Muscle layer of duodenum (tissue), 2 donors: ENCODE data around the gene LCN10.
"Not testable (repeated sequence)": the region's sequence is repeated elsewhere in the genome, so short reads cannot be mapped to it uniquely, and the experiment has no call there.

ENCODE experiments used
- H3K27ac ChIP-seq: one replicate; pipeline ENCODE4 v1.7.0; 2013; ENCODE audit warnings: mild to moderate bottlenecking, low read length
- H3K27me3 ChIP-seq: one replicate; pipeline ENCODE4 v1.7.0; 2013; ENCODE audit warnings: low read depth, mild to moderate bottlenecking, control low read depth, low read length
- H3K36me3 ChIP-seq, 2 donors: one replicate each; pipeline ENCODE4 v1.7.0; 2013; ENCODE audit warnings: low read length in 2 of 2, control low read depth in 1 of 2, mild to moderate bottlenecking in 1 of 2; ENCODE audit not compliant: insufficient read depth in 2 of 2, control insufficient read depth in 1 of 2
- H3K4me1 ChIP-seq, 2 donors: one replicate each; pipeline ENCODE4 v1.7.0; 2013; ENCODE audit warnings: low read length in 2 of 2, mild to moderate bottlenecking in 2 of 2, control low read depth in 1 of 2, moderate library complexity in 1 of 2; ENCODE audit not compliant: insufficient read depth in 2 of 2, control insufficient read depth in 1 of 2
- H3K4me3 ChIP-seq, 2 donors: one replicate each; pipeline ENCODE4 v1.7.0; 2013; ENCODE audit warnings: low read length in 2 of 2, low read depth in 1 of 2, mild to moderate bottlenecking in 1 of 2
- H3K9me3 ChIP-seq, 2 donors: one replicate each; pipeline ENCODE4 v1.7.0; 2013; ENCODE audit warnings: low read length in 2 of 2, control low read depth in 1 of 2, mild to moderate bottlenecking in 1 of 2; ENCODE audit not compliant: control insufficient read depth in 1 of 2
- donor health status: healthy.

Gene LCN10

GRCh38 chr9:136766410-136767120 lies 23.8 kb upstream of the LCN10 start:
- not testable (repeated sequence) for H3K4me3 ChIP-seq, H3K27ac ChIP-seq, H3K9me3 ChIP-seq, H3K27me3 ChIP-seq, H3K4me1 ChIP-seq, H3K36me3 ChIP-seq

DNA sequence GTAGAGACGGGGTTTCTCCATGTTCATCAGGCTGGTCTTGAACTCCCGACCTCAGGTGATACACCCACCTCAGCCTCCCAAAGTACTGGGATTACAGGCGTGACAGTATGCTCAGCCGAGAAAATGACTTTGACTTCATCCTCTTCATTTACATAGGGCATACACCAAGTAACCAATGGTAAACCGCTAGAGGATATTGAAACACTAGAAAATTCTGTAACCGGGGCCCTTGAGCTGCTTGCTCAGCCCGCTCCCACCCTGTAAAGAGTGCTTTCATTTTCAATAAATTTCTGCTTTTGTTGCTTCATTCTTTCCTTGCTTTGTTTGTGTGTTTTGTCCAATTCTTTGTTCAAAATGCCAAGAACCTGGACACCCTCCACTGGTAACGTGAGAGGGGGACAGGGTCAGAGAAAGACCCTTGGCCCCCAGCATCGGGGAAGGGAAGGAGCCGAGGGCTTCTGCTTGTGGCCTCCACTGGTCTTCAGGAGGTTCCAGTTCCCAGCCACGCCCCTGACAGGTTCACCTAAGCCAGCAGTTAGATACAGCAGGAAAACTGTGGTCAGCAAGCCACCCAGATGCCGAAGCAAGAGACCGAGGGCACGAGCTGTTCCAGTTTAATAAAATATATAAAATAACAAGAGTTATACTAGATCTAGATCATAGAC lies 23.1 kb upstream of the LCN10 start:
- not testable (repeated sequence) for H3K9me3 ChIP-seq, H3K4me3 ChIP-seq, H3K4me1 ChIP-seq, H3K36me3 ChIP-seq, H3K27me3 ChIP-seq, H3K27ac ChIP-seq

DNA sequence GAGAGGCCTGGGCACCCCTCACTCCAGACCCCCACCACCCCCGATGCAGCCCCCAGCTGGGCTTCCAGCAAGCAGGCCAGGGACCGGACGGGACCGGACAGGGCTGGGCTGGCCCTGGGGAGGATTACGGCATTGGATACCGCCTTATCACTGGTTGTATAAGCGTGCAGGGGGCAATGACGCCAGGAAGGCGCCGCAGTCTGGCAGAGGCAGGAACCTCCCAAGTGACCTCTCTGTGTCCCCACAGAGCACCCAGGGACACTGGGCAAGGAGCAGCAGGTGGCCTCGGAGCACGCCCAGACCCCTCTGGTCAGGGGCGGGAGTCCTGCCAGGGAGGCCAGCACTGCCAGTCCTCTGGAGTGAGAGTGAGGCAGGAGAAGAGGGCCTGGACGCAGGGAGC lies 22.3 kb upstream of the LCN10 start:
- no peaks in the 10 kb centered on the region for H3K9me3 ChIP-seq
- peaks cover 0 to 7% of the 10 kb centered on the region in 2 donors for H3K4me1 ChIP-seq
- H3K4me3 ChIP-seq, result no peak overlapping the region
- no peak overlapping the region for H3K27ac ChIP-seq
- no peaks in the 10 kb centered on the region for H3K36me3 ChIP-seq
- H3K27me3 ChIP-seq, result no peaks in the 10 kb centered on the region

GRCh38 chr9:136764301-136764891 lies 21.7 kb upstream of the LCN10 start, which contains the start of gene LCN15:
TSS of gene LCN15 (minus strand) at chr9:136764518. CDS start at chr9:136764488, 30 bp downstream.
- no peak within 1 kb of the TSS for H3K27ac ChIP-seq
- no peak within 1 kb of the TSS for H3K4me3 ChIP-seq
- no peaks in the 10 kb centered on the region for H3K27me3 ChIP-seq
- peaks cover 0 to 7% of the 10 kb centered on the region in 2 donors for H3K4me1 ChIP-seq
- no peaks in the 10 kb centered on the region for H3K9me3 ChIP-seq
- H3K36me3 ChIP-seq, result no peaks in the 10 kb centered on the region

DNA sequence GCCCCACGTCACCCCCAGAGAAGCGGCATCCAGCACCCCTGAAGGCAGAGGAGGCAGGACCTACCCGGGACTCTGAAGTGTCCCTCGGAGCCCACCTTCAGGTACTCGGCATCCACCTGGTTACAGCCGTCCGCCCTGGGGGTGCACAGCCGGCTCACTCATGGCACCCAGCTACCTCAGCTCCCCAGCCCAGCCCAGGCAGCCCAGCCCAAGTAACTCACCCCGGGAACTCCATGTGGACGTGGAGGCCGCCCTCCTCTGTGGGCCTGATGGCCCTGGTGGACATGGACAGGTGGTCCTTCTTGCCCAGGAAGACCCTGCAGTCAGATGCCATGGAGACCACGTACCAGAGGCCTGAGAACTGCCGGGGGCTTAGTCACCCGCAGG lies 20.9 kb upstream of the LCN10 start:
- no peaks in the 10 kb centered on the region for H3K27me3 ChIP-seq
- H3K4me1 ChIP-seq, result peaks cover 0 to 7% of the 10 kb centered on the region in 2 donors
- no peaks in the 10 kb centered on the region for H3K36me3 ChIP-seq
- H3K27ac ChIP-seq, result no peak overlapping the region
- H3K4me3 ChIP-seq, result no peak overlapping the region
- no peaks in the 10 kb centered on the region for H3K9me3 ChIP-seq

- H3K27ac ChIP-seq, result no peak overlapping the region
- no peaks in the 10 kb centered on the region for H3K27me3 ChIP-seq
- no peaks in the 10 kb centered on the region for H3K36me3 ChIP-seq
- H3K4me1 ChIP-seq, result peaks cover 0 to 7% of the 10 kb centered on the region in 2 donors
- H3K9me3 ChIP-seq, result no peaks in the 10 kb centered on the region
- no peak overlapping the region for H3K4me3 ChIP-seq
These were observed 20.3 kb upstream of the LCN10 start for GRCh38 chr9:136762915-136763648.

DNA sequence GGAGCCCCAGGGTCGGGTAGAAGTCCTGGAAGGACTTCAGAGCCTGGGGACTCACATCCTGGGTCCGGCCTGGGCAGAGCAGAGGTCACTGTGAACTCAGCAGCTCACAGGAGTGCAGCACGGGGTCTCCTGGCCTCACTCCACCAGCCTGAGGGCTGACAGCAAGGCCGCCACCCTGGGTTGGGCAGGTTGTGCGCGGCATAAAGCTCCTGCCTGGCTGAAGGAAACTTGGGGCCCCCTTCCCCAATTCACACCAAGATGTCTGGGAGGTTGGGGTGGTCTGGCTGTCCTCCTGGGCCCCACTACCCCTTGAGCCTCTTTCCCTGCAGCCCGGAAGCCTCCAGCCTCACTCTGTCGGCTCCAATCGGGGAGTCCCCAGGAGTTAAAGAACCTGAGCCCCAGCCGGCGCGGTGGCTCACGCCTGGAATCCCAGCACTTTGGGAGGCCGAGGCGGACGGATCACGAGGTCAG lies 19.5 kb upstream of the LCN10 start:
- Histone ChIP-seq H3K27ac (no peak overlapping the region), H3K4me3 (no peak overlapping the region), H3K36me3 (no peaks in the 10 kb centered on the region), H3K4me1 (peaks cover 0 to 7% of the 10 kb centered on the region in 2 donors), H3K27me3 (no peaks in the 10 kb centered on the region), H3K9me3 (no peaks in the 10 kb centered on the region)

DNA sequence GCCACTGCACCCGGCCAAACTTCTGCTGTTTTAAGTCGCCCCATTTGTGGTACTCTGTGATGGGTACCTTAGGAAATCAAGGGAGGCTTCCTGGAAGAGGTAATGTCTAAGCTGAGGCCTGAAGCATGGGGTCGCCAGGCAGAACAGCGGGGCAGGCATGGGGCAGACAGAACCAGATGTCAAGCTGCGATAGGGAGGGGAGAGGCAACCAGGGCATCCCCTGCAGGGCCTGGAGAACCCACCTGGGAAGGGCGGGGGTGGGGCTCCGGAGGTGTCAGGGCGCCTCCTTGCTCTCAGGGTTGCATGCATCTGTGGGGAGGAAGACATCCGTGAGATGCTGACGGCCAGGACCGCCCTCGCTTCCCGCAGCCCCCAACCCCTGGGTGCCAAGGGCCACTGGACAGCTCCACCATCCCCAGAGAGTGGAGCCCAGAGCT lies 18.8 kb upstream of the LCN10 start:
- Histone ChIP-seq H3K27me3 (no peaks in the 10 kb centered on the region), H3K4me3 (no peak overlapping the region), H3K36me3 (no peaks in the 10 kb centered on the region), H3K9me3 (no peaks in the 10 kb centered on the region), H3K4me1 (peaks cover 0 to 7% of the 10 kb centered on the region in 2 donors), H3K27ac (no peak overlapping the region)

DNA sequence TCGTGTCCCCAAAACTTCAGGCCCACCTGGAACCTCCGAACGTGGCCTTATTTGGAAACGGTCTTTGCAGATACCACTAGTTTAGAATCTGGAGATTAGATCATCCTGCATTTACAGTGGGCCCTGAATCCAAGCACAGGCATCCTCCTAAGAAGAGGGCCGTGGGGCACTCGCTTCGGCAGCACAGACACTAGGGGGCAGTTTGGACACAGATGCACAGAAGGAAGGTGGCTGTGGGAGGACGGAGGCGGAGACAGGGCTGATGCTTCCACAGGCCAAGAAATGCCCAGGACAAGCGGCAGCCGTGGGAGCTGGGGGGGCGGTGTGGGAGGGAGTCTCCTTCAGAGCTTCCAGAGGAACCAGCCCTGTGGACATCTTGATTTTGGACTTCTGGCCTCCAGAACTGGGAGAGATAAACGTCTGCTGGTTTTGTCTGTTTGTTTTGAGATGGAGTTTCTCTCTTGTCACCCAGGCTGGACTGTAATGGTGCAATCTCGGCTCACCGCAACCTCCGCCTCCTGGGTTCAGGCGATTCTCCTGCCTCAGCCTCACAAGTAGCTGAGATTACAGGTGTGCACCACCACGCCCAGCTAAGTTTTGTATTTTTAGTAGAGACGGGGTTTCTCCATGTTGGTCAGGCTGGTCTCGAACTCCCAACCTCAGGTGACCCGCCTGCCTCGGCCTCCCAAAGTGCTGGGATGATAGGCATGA lies 18.2 kb upstream of the LCN10 start:
- H3K27me3 ChIP-seq, H3K4me1 ChIP-seq, H3K27ac ChIP-seq, H3K36me3 ChIP-seq, H3K9me3 ChIP-seq, H3K4me3 ChIP-seq: not testable (repeated sequence)

- H3K27me3 ChIP-seq, result no peaks in the 10 kb centered on the region
- H3K36me3 ChIP-seq, result no peaks in the 10 kb centered on the region
- H3K9me3 ChIP-seq, result peaks cover 0 to 3% of the 10 kb centered on the region in 2 donors
- peaks cover 0 to 7% of the 10 kb centered on the region in 2 donors for H3K4me1 ChIP-seq
- H3K4me3 ChIP-seq, result no peak overlapping the region
- no peak overlapping the region for H3K27ac ChIP-seq
These were observed 17.7 kb upstream of the LCN10 start for GRCh38 chr9:136760424-136760823.
